ENCODE data around the gene RNF212.
"Not testable (repeated sequence)": the region's sequence is repeated elsewhere in the genome, so short reads cannot be mapped to it uniquely, and the experiment has no call there.

Gene RNF212

GRCh38 chr4:1049591-1049905 is 63.8 kb downstream of the RNF212 start:
- H3K4me3 ChIP-seq (ENCODE audit: insufficient read depth, low read depth, low read length), result no peak overlapping the region

GRCh38 chr4:1048773-1049590 is 64.4 kb downstream of the RNF212 start:
- Histone ChIP-seq H3K4me1 (ENCODE audit: control insufficient read depth, insufficient read depth, low read length) (peaks cover 5% of the 10 kb centered on the region), H3K27me3 (ENCODE audit: control insufficient read depth, insufficient read depth, low read length, poor library complexity, severe bottlenecking) (peaks cover 83% of the 10 kb centered on the region), H3K4me3 (ENCODE audit: insufficient read depth, low read depth, low read length) (no peak overlapping the region), H3K27ac (ENCODE audit: insufficient read depth, low read depth, low read length, poor library complexity, severe bottlenecking) (no peak overlapping the region), H3K36me3 (ENCODE audit: control insufficient read depth, insufficient read depth, low read length) (no peaks in the 10 kb centered on the region), H3K9me3 (ENCODE audit: control insufficient read depth, low read length) (no peaks in the 10 kb centered on the region)
- WGBS, 2 experiments, result 90 to 92% methylated on average over 16 of the region's 16 CpGs

More at GRCh38 chr4:1049591-1049905, 63.8 kb downstream of the RNF212 start:
- H3K9me3 ChIP-seq (ENCODE audit: control insufficient read depth, low read length), result no peaks in the 10 kb centered on the region
- no peaks in the 10 kb centered on the region for H3K36me3 ChIP-seq (ENCODE audit: control insufficient read depth, insufficient read depth, low read length)
- WGBS, 2 experiments, result 90 to 93% methylated on average over 21 of the region's 21 CpGs
- no peak overlapping the region for H3K27ac ChIP-seq (ENCODE audit: insufficient read depth, low read depth, low read length, poor library complexity, severe bottlenecking)
- H3K27me3 ChIP-seq (ENCODE audit: control insufficient read depth, insufficient read depth, low read length, poor library complexity, severe bottlenecking), result peaks cover 80% of the 10 kb centered on the region
- H3K4me1 ChIP-seq (ENCODE audit: control insufficient read depth, insufficient read depth, low read length), result no peaks in the 10 kb centered on the region

GRCh38 chr4:1047976-1048772 is 65.2 kb downstream of the RNF212 start:
- H3K27ac ChIP-seq (ENCODE audit: insufficient read depth, low read depth, low read length, poor library complexity, severe bottlenecking), result no peak overlapping the region
- peaks cover 13% of the 10 kb centered on the region for H3K4me1 ChIP-seq (ENCODE audit: control insufficient read depth, insufficient read depth, low read length)
- 89 to 91% methylated on average over 34 of the region's 34 CpGs for WGBS, 2 experiments
- H3K9me3 ChIP-seq (ENCODE audit: control insufficient read depth, low read length), result no peaks in the 10 kb centered on the region
- H3K4me3 ChIP-seq (ENCODE audit: insufficient read depth, low read depth, low read length), result no peak overlapping the region
- peaks cover 83% of the 10 kb centered on the region for H3K27me3 ChIP-seq (ENCODE audit: control insufficient read depth, insufficient read depth, low read length, poor library complexity, severe bottlenecking)
- H3K36me3 ChIP-seq (ENCODE audit: control insufficient read depth, insufficient read depth, low read length), result no peaks in the 10 kb centered on the region

GRCh38 chr4:1047106-1047975 is 66.0 kb downstream of the RNF212 start:
- Histone ChIP-seq H3K36me3 (ENCODE audit: control insufficient read depth, insufficient read depth, low read length) (no peaks in the 10 kb centered on the region), H3K4me1 (ENCODE audit: control insufficient read depth, insufficient read depth, low read length) (peaks cover 16% of the 10 kb centered on the region), H3K27ac (ENCODE audit: insufficient read depth, low read depth, low read length, poor library complexity, severe bottlenecking) (no peak overlapping the region), H3K27me3 (ENCODE audit: control insufficient read depth, insufficient read depth, low read length, poor library complexity, severe bottlenecking) (peaks cover 77% of the 10 kb centered on the region), H3K4me3 (ENCODE audit: insufficient read depth, low read depth, low read length) (no peak overlapping the region), H3K9me3 (ENCODE audit: control insufficient read depth, low read length) (no peaks in the 10 kb centered on the region)
- WGBS, 2 experiments, result 86 to 87% methylated on average over 41 of the region's 41 CpGs

GRCh38 chr4:1046581-1047011 is 66.8 kb downstream of the RNF212 start:
- peaks cover 23% of the 10 kb centered on the region for H3K4me1 ChIP-seq (ENCODE audit: control insufficient read depth, insufficient read depth, low read length)
- not testable (repeated sequence) for H3K27ac ChIP-seq (ENCODE audit: insufficient read depth, low read depth, low read length, poor library complexity, severe bottlenecking)

GRCh38 chr4:1045595-1046201 is 67.7 kb downstream of the RNF212 start:
- Histone ChIP-seq H3K4me1 (ENCODE audit: control insufficient read depth, insufficient read depth, low read length) (peaks cover 29% of the 10 kb centered on the region), H3K27ac (ENCODE audit: insufficient read depth, low read depth, low read length, poor library complexity, severe bottlenecking) (no peak overlapping the region), H3K36me3 (ENCODE audit: control insufficient read depth, insufficient read depth, low read length) (no peaks in the 10 kb centered on the region), H3K9me3 (ENCODE audit: control insufficient read depth, low read length) (no peaks in the 10 kb centered on the region), H3K27me3 (ENCODE audit: control insufficient read depth, insufficient read depth, low read length, poor library complexity, severe bottlenecking) (peaks cover 64% of the 10 kb centered on the region), H3K4me3 (ENCODE audit: insufficient read depth, low read depth, low read length) (no peak overlapping the region)
- 87% methylated on average over 34 to 36 of the region's 36 CpGs for WGBS, 2 experiments

More at GRCh38 chr4:1046581-1047011, 66.8 kb downstream of the RNF212 start:
- H3K9me3 ChIP-seq (ENCODE audit: control insufficient read depth, low read length); H3K36me3 ChIP-seq (ENCODE audit: control insufficient read depth, insufficient read depth, low read length); H3K4me3 ChIP-seq (ENCODE audit: insufficient read depth, low read depth, low read length): not testable (repeated sequence)
- WGBS, 2 experiments, result 13 to 16% methylated on average over 29 of the region's 29 CpGs
- peaks cover 73% of the 10 kb centered on the region for H3K27me3 ChIP-seq (ENCODE audit: control insufficient read depth, insufficient read depth, low read length, poor library complexity, severe bottlenecking)

- no peak overlapping the region for H3K4me3 ChIP-seq (ENCODE audit: insufficient read depth, low read depth, low read length)
- WGBS, 2 experiments, result 93 to 96% methylated on average over 14 of the region's 14 CpGs
- H3K27me3 ChIP-seq (ENCODE audit: control insufficient read depth, insufficient read depth, low read length, poor library complexity, severe bottlenecking), result peaks cover 59% of the 10 kb centered on the region
- H3K36me3 ChIP-seq (ENCODE audit: control insufficient read depth, insufficient read depth, low read length), result no peaks in the 10 kb centered on the region
- no peaks in the 10 kb centered on the region for H3K9me3 ChIP-seq (ENCODE audit: control insufficient read depth, low read length)
- H3K27ac ChIP-seq (ENCODE audit: insufficient read depth, low read depth, low read length, poor library complexity, severe bottlenecking), result no peak overlapping the region
- H3K4me1 ChIP-seq (ENCODE audit: control insufficient read depth, insufficient read depth, low read length), result peaks cover 29% of the 10 kb centered on the region
Measured at GRCh38 chr4:1045193-1045594, 68.2 kb downstream of the RNF212 start.

- Histone ChIP-seq H3K4me3 (ENCODE audit: insufficient read depth, low read depth, low read length) (no peak overlapping the region), H3K4me1 (ENCODE audit: control insufficient read depth, insufficient read depth, low read length) (peaks cover 32% of the 10 kb centered on the region), H3K27ac (ENCODE audit: insufficient read depth, low read depth, low read length, poor library complexity, severe bottlenecking) (no peak overlapping the region), H3K9me3 (ENCODE audit: control insufficient read depth, low read length) (no peaks in the 10 kb centered on the region), H3K27me3 (ENCODE audit: control insufficient read depth, insufficient read depth, low read length, poor library complexity, severe bottlenecking) (peaks cover 56% of the 10 kb centered on the region), H3K36me3 (ENCODE audit: control insufficient read depth, insufficient read depth, low read length) (no peaks in the 10 kb centered on the region)
- WGBS, 2 experiments, result 91 to 93% methylated on average over 12 of the region's 12 CpGs
Measured at GRCh38 chr4:1044469-1045192, 68.7 kb downstream of the RNF212 start.

Data from ectodermal cell (in vitro differentiated cells).